CD4-positive, alpha-beta T cell treated with Interleukin-1 beta for 1 hour (primary cell): Measurements from ENCODE around the gene ATP13A1.
A peak's percentile ranks its signal among the peaks of the same experiment; 100 is the strongest.
"Not testable (repeated sequence)": the region's sequence is repeated elsewhere in the genome, so short reads cannot be mapped to it uniquely, and the experiment has no call there.

Experiments
- DNase-seq, 2 donors: peaks; one replicate each; pipeline ENCODE4 v3.0.0-alpha.2; 2020 to 2022

ATP13A1 gene

GRCh38 chr19:19663256-19664120 lies at the start of gene ATP13A1:
Gene ATP13A1, minus strand, starts transcription at chr19:19663676. Its CDS starts 10 bp downstream, at chr19:19663666.
- peak; percentile 97 to 99 for DNase-seq

- DNase-seq, result no peak
Measured at GRCh38 chr19:19711934-19712828, 48.7 kb upstream of the ATP13A1 start.

- DNase-seq, result no peak
Measured at GRCh38 chr19:19711306-19711933, 47.9 kb upstream of the ATP13A1 start.

GRCh38 chr19:19710506-19710905 lies 47.0 kb upstream of the ATP13A1 start:
- DNase-seq, result no peak

- no peak for DNase-seq
Measured at GRCh38 chr19:19704836-19705235, 41.4 kb upstream of the ATP13A1 start.

GRCh38 chr19:19700493-19700892 lies 37.0 kb upstream of the ATP13A1 start:
- not testable (repeated sequence) for DNase-seq

- no peak for DNase-seq
Measured at GRCh38 chr19:19697589-19697988, 34.1 kb upstream of the ATP13A1 start.

- no peak for DNase-seq
Measured at GRCh38 chr19:19696386-19696785, 32.9 kb upstream of the ATP13A1 start.

GRCh38 chr19:19691683-19692082 lies 28.2 kb upstream of the ATP13A1 start:
- no peak for DNase-seq

GRCh38 chr19:19689023-19689422 lies 25.5 kb upstream of the ATP13A1 start:
- DNase-seq, result not testable (repeated sequence)

- DNase-seq, result no peak
Measured at GRCh38 chr19:19687090-19687489, 23.6 kb upstream of the ATP13A1 start.

- DNase-seq, result no peak
Measured at GRCh38 chr19:19686580-19686979, 23.1 kb upstream of the ATP13A1 start.

- DNase-seq, result not testable (repeated sequence)
Measured at GRCh38 chr19:19686119-19686518, 22.6 kb upstream of the ATP13A1 start.

- DNase-seq, result no peak
Measured at GRCh38 chr19:19679176-19680073, 15.9 kb upstream of the ATP13A1 start.

GRCh38 chr19:19677579-19677978 lies 14.1 kb upstream of the ATP13A1 start:
- DNase-seq, result no peak

- no peak for DNase-seq
Measured at GRCh38 chr19:19674315-19674714, 10.8 kb upstream of the ATP13A1 start.

- DNase-seq, result no peak
Measured at GRCh38 chr19:19672816-19673215, 9.3 kb upstream of the ATP13A1 start.

GRCh38 chr19:19670070-19670551 lies 6.6 kb upstream of the ATP13A1 start:
- no peak for DNase-seq

- peak; percentile 94 for DNase-seq
Measured at GRCh38 chr19:19668230-19669012, 4.9 kb upstream of the ATP13A1 start, which contains the start of gene ZNF101. Gene ZNF101, plus strand, starts transcription at chr19:19668839. Its CDS starts 125 bp downstream, at chr19:19668964.

GRCh38 chr19:19665420-19665948 lies 2.0 kb upstream of the ATP13A1 start:
- not testable (repeated sequence) for DNase-seq

GRCh38 chr19:19662871-19663255 lies 613 bp downstream of the ATP13A1 start:
- DNase-seq, result no peak
